HCT116 (cell line): Measurements from ENCODE around the gene NAA50. TPM values are rescaled to one million over a fixed set of nuclear protein-coding genes. Genes with fewer than 3 reads are reported as not detected.

Source experiments
- ATAC-seq: fragments of 200-7000 bp; cut with Tn5 transposase; 2 replicates; pipeline ENCODE4 v1.9.1; 2020; ENCODE audit warnings: mild to moderate bottlenecking, moderate library complexity
- BruUV-seq: library from RNA; stranded (reverse); fragments of 400-500 nt; replicated peaks from 2 replicates; lab custom pipeline; 2021; lab: Mats Ljungman, UMichigan
- CTCF ChIA-PET: fragments of 300-600 bp; sonication (Branson Sonifier 250); formaldehyde crosslinking; loops from one replicate; lab custom pipeline; 2021; ENCODE audit warnings: antibody characterized with exemption; lab: Charles Lee
- POLR2A ChIA-PET: fragments of 300-600, 350-600 bp; sonication (Branson Sonifier 250); formaldehyde crosslinking; loops from one replicate; lab custom pipeline; 2021; ENCODE audit warnings: antibody characterized with exemption; lab: Charles Lee
- RAD21 ChIA-PET, 2 experiments: fragments of 300-600 bp; sonication (Branson Sonifier 250); formaldehyde crosslinking; loops; one replicate each; lab custom pipeline; 2023; ENCODE audit warnings: low total read pairs in 2 of 2; ENCODE audit not compliant: uncharacterized antibody in 2 of 2, unreplicated experiment in 2 of 2, low non-redundant PET in 1 of 2; lab: Charles Lee
- DNase-seq: peaks from one replicate; pipeline ENCODE4 v3.0.0-alpha.2; 2010; ENCODE audit warnings: low read depth, low spot score
- H2AFZ ChIP-seq: fragments of 200-600 bp; shearing (Covaris generic), sonication (generic); 2 replicates; pipeline ENCODE4 v1.6.1; 2017; ENCODE audit warnings: low read depth, mixed run types, mixed read lengths, antibody characterized with exemption, low read length; ENCODE audit not compliant: poor library complexity, severe bottlenecking
- H3K27ac ChIP-seq: 2 replicates; pipeline ENCODE4 v1.5.1; 2012; ENCODE audit warnings: low read depth, low read length
- H3K27me3 ChIP-seq: fragments of 200-600 bp; sonication (generic); 2 replicates; pipeline ENCODE4 v1.6.1; 2016; ENCODE audit warnings: mixed run types, low read length, mixed read lengths; ENCODE audit not compliant: insufficient read depth
- H3K36me3 ChIP-seq, 2 experiments: fragments of 200-500 bp in 1 of 2; fragments of 200-600 bp in 1 of 2; sonication (Bioruptor generic) in 1 of 2; sonication (generic) in 1 of 2; 2 replicates each; pipeline versions ENCODE4 v1.5.1 to v1.6.1; 2014 to 2016; ENCODE audit warnings: low read length in 2 of 2, inconsistent platforms in 1 of 2, mixed read lengths in 1 of 2, mixed run types in 1 of 2; ENCODE audit not compliant: insufficient read depth in 2 of 2, control insufficient read depth in 1 of 2
- H3K4me1 ChIP-seq, 2 experiments: fragments of 200-600 bp in 1 of 2; sonication (generic) in 1 of 2; 2 replicates each; pipeline versions ENCODE4 v1.5.1 to v1.6.1; 2012 to 2017; ENCODE audit warnings: low read length in 2 of 2, inconsistent platforms in 1 of 2, mild to moderate bottlenecking in 1 of 2, mixed read lengths in 1 of 2, mixed run types in 1 of 2, moderate library complexity in 1 of 2; ENCODE audit not compliant: insufficient read depth in 2 of 2, control insufficient read depth in 1 of 2
- H3K4me2 ChIP-seq: fragments of 200-600 bp; sonication (generic); 2 replicates; pipeline ENCODE4 v1.6.1; 2017; ENCODE audit warnings: mixed run types, low read length, mixed read lengths
- H3K4me3 ChIP-seq, 2 experiments: fragments of 200-600 bp in 1 of 2; sonication (generic) in 1 of 2; replicated peaks in 1 of 2; 2 replicates each; pipeline ENCODE4 v1.5.1; 2011 to 2016; ENCODE audit warnings: low read length in 2 of 2, control low read depth in 1 of 2, low read depth in 1 of 2, mild to moderate bottlenecking in 1 of 2, mixed read lengths in 1 of 2, mixed run types in 1 of 2
- H3K79me2 ChIP-seq: fragments of 200-600 bp; sonication (generic); 2 replicates; pipeline ENCODE4 v1.6.1; 2017; ENCODE audit warnings: mild to moderate bottlenecking, mixed run types, low read length, moderate library complexity, mixed read lengths; ENCODE audit not compliant: insufficient read depth
- H3K9ac ChIP-seq: fragments of 200-600 bp; sonication (generic); 2 replicates; pipeline ENCODE4 v1.6.1; 2016; ENCODE audit warnings: low read length, mixed read lengths
- H3K9me2 ChIP-seq: fragments of 200-600 bp; sonication (generic), shearing (Covaris generic); 2 replicates; pipeline ENCODE4 v1.6.1; 2017; ENCODE audit warnings: mixed run types, mild to moderate bottlenecking, moderate library complexity; ENCODE audit not compliant: insufficient read depth
- H3K9me3 ChIP-seq, 2 experiments: fragments of 200-500 bp in 1 of 2; fragments of 200-600 bp in 1 of 2; sonication (Bioruptor generic) in 1 of 2; sonication (generic) in 1 of 2; 2 replicates each; pipeline ENCODE4 v1.6.1; 2014 to 2017; ENCODE audit warnings: low read length in 2 of 2, mixed read lengths in 2 of 2, inconsistent platforms in 1 of 2, low read depth in 1 of 2, mild to moderate bottlenecking in 1 of 2, mixed run types in 1 of 2, moderate library complexity in 1 of 2; ENCODE audit not compliant: control insufficient read depth in 1 of 2, insufficient read depth in 1 of 2
- H4K20me1 ChIP-seq: fragments of 200-600 bp; sonication (generic), shearing (Covaris generic); 2 replicates; pipeline ENCODE4 v1.6.1; 2017; ENCODE audit warnings: mixed run types, mild to moderate bottlenecking, moderate library complexity; ENCODE audit not compliant: insufficient read depth
- CEBPB ChIP-seq: IDR thresholded peaks from 2 replicates; pipeline ENCODE4 v1.6.1; 2012; ENCODE audit warnings: low read depth
- EGR1 ChIP-seq: IDR thresholded peaks from 2 replicates; pipeline ENCODE4 v1.6.1; 2012; ENCODE audit warnings: low read depth
- EZH2phosphoT487 ChIP-seq: fragments of 200-600 bp; IDR thresholded peaks from 2 replicates; pipeline ENCODE4 v1.6.1; 2018; ENCODE audit warnings: antibody characterized with exemption, borderline replicate concordance
- MAX ChIP-seq: IDR thresholded peaks from 2 replicates; pipeline ENCODE4 v1.6.1; 2012
- POLR2AphosphoS5 ChIP-seq: IDR thresholded peaks from 2 replicates; pipeline ENCODE4 v1.6.1; 2011; ENCODE audit warnings: mild to moderate bottlenecking, low read depth, low read length, moderate library complexity
- SP1 ChIP-seq: IDR thresholded peaks from 2 replicates; pipeline ENCODE4 v1.6.1; 2012; ENCODE audit warnings: low read depth
- ZBTB33 ChIP-seq: IDR thresholded peaks from 2 replicates; pipeline ENCODE4 v1.6.1; 2011; ENCODE audit warnings: mild to moderate bottlenecking, low read length, moderate library complexity; ENCODE audit not compliant: insufficient replicate concordance; ENCODE audit errors: extremely low read depth
- ZFX ChIP-seq: fragments of 450-650 bp; IDR thresholded peaks from 2 replicates; pipeline ENCODE4 v1.6.1; 2017
- intact Hi-C: fragments of 100-400 bp; cut with micrococcal nuclease; formaldehyde crosslinking; loops from 2 replicates; pipeline ENCODE4 v1.10.0; 2022
- total RNA-seq: library from RNA; stranded (reverse); gene quantifications from one replicate; pipeline ENCODE4 v1.2.1, GENCODE V29; 2021; ENCODE audit not compliant: unreplicated experiment

The NAA50 gene
- total RNA-seq, 1 experiment from 2014 or later = 233 TPM

- no peaks in the 10 kb centered on the region for H3K36me3 ChIP-seq
- H4K20me1 ChIP-seq = no peaks in the 10 kb centered on the region
- peak within 1 kb of the TSS; percentile 75 for H3K9ac ChIP-seq
- H3K9me2 ChIP-seq = no peaks in the 10 kb centered on the region
- ATAC-seq (peak; percentile 82), DNase-seq (peak; percentile 23)
- H3K4me2 ChIP-seq = peak within 1 kb of the TSS; percentile 97
- peaks cover 4% of the 10 kb centered on the region; the same call in 1 of the 2 replicates for H3K79me2 ChIP-seq
- RAD21 ChIA-PET = no interaction called here
- no peaks in the 10 kb centered on the region for H3K27me3 ChIP-seq
- CTCF ChIA-PET = interaction anchor here (0.6 kb wide), 1 partner anchor 180 kb away, joined by 3 read pairs; no protein-coding TSS in a partner anchor
- intact Hi-C loops = no loop called here
- H3K4me3 ChIP-seq = peak within 1 kb of the TSS; percentile 68 to 93
- peaks cover 4 to 17% of the 10 kb centered on the region in 2 experiments; a peak in 3 of 4 replicates for H3K4me1 ChIP-seq
- H3K27ac ChIP-seq = peak within 1 kb of the TSS; percentile 81
- no TSS peak for BruUV-seq
- H2AFZ ChIP-seq = peak within 1 kb of the TSS; percentile 97
- H3K9me3 ChIP-seq = no peaks in the 10 kb centered on the region
- POLR2A ChIA-PET = interaction anchor here (0.6 kb wide), 1 partner anchor 40 kb away, joined by 5 read pairs; no protein-coding TSS in a partner anchor
- TF ChIP-seq EGR1 (peak; percentile 76), CEBPB (no peak), EZH2phosphoT487 (no peak), POLR2AphosphoS5 (peak; percentile 77), MAX (peak; percentile 69), SP1 (peak; percentile 37; the same call in 1 of the 2 replicates), ZBTB33 (no peak), ZFX (peak; percentile 43; the same call in 1 of the 2 replicates)
- TF ChIP-seq, all 23 proteins: peak for 5
Measured at GRCh38 chr3:113695786-113696645, 50.0 kb downstream of the NAA50 start, which contains the start of gene USF3. USF3 (minus strand) TSS chr3:113696642; CDS start chr3:113674878, 21,764 bp downstream.
